HG02870 (cell line): ENCODE results near the gene PCDH9.
"Not testable (repeated sequence)": the region's sequence is repeated elsewhere in the genome, so short reads cannot be mapped to it uniquely, and the experiment has no call there.

Experiments used
- ATAC-seq: cut with Tn5 transposase; IDR thresholded peaks from one replicate; pipeline ENCODE4 v1.9.1; 2021; ENCODE audit warnings: mild to moderate bottlenecking, moderate library complexity; ENCODE audit not compliant: unreplicated experiment

PCDH9 gene

DNA sequence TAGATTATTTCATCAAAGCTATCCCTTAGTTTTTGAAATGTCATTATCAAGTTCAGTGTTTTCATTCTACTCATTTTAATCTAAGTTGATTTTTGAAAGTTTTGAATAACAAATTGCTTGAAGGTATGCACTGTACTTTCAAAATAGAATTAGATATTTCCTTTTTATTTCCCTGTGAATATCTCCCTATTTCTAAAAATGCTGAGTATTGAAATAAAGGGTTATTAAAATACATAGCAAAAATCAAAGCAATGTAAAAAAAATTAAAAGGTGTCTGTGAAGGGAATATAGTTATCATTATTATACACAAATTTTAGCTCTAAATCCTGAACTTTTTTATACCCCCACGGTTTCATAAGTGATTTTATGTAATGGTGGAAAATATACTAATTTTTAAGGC lies 967.8 kb downstream of the PCDH9 start:
- no peak for ATAC-seq

DNA sequence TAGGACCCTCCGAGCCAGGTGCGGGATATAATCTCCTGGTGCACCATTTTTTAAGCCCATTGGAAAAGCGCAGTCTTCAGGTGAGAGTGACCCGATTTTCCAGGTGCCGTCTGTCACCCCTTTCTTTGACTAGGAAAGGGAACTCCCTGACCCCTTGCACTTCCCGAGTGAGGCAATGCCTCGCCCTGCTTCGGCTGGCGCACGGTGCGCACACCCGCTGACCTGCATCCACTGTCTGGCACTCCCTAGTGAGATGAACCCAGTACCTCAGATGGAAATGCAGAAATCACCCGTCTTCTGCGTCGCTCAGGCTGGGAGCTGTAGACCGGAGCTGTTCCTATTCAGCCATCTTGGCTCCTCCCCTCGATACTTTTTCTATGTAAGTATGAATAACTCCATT lies 970.7 kb downstream of the PCDH9 start:
- not testable (repeated sequence) for ATAC-seq
